NT2/D1 (cell line): ENCODE results near the gene LAMB1.

Experiments
- SUZ12 ChIP-seq: IDR thresholded peaks from 2 replicates; pipeline ENCODE4 v1.6.1; 2011; ENCODE audit not compliant: insufficient read length, insufficient read depth; ENCODE audit errors: extremely low read depth
- YY1 ChIP-seq: IDR thresholded peaks from 2 replicates; pipeline ENCODE4 v1.6.1; 2011; ENCODE audit not compliant: insufficient read length, insufficient read depth
- ZNF274 ChIP-seq: IDR thresholded peaks from 2 replicates; pipeline ENCODE4 v1.6.1; 2011; ENCODE audit warnings: mild to moderate bottlenecking, low read depth, low read length

DNA sequence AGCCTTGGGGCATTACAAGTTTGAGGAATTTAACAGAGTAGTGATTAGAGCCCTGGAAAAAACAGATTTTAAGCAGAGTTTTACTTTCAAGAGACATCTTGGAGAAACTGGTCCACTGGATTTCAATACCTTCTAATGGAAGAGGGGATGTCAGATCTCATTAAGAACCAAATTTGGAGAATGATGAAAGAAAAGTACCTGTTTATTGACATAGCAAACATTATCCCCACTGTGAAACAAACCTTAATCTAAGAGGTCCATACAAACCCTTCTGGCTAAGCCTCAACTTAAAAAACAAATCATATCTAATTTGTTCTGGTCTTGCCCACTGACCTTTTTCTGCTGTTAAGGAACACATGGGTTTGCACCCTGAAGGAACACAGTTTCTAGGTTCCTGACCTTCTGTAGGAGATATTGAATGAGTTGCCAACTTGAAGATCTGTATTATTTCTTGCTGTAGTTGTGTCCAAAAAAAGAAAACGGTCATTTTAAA, 53.5 kb downstream of the LAMB1 start:
- no peak for TF ChIP-seq ZNF274
- no peak for TF ChIP-seq YY1
- no peak for TF ChIP-seq SUZ12
